Transverse colon (tissue), 4 donors: ENCODE measurements around the gene SPDL1. TPM values are rescaled to one million over a fixed set of nuclear protein-coding genes. Genes with fewer than 3 reads are reported as not detected.

Experiments used
- DNase-seq: peaks from one replicate; pipeline ENCODE4 v3.0.0-alpha.2; 2019
- H3K27ac ChIP-seq, 4 donors: fragments of 200-600 bp; sonication (generic); 2 replicates each; pipeline ENCODE4 v1.5.1; 2016 to 2018; ENCODE audit warnings: inconsistent platforms in 4 of 4
- H3K27me3 ChIP-seq: fragments of 200-600 bp; sonication (generic); 2 replicates; pipeline ENCODE4 v1.5.1; 2017; ENCODE audit warnings: inconsistent platforms
- H3K36me3 ChIP-seq, 4 donors: fragments of 200-600 bp; sonication (generic); 2 replicates each; pipeline ENCODE4 v1.5.1; 2017 to 2019; ENCODE audit warnings: inconsistent platforms in 4 of 4
- H3K4me1 ChIP-seq, 4 donors: fragments of 200-600 bp; sonication (generic); 2 replicates each; pipeline ENCODE4 v1.5.1; 2017 to 2020; ENCODE audit warnings: inconsistent platforms in 4 of 4
- H3K4me3 ChIP-seq, 4 donors: fragments of 200-600 bp; sonication (generic); 1 replicate in 1 of 4; 2 replicates in 3 of 4; pipeline versions ENCODE4 v1.5.1 to v1.6.1; 2017 to 2019; ENCODE audit warnings: inconsistent platforms in 4 of 4
- H3K9me3 ChIP-seq, 2 donors: fragments of 200-600 bp; sonication (generic); 2 replicates each; pipeline ENCODE4 v1.5.1; 2017 to 2019; ENCODE audit warnings: inconsistent platforms in 2 of 2
- CTCF ChIP-seq, 5 experiments: fragments of 200-600 bp in 3 of 5; fragments of 450-650 bp in 2 of 5; sonication (generic) in 3 of 5; IDR thresholded peaks; 1 replicate in 2 of 5; 2 replicates in 3 of 5; pipeline ENCODE4 v1.5.1; 2016 to 2017; ENCODE audit warnings: antibody characterized with exemption in 5 of 5, inconsistent platforms in 3 of 5, mild to moderate bottlenecking in 2 of 5, moderate library complexity in 1 of 5
- EP300 ChIP-seq: sonication (generic); formaldehyde crosslinking; IDR thresholded peaks from one replicate; pipeline ENCODE4 v1.6.1; 2017; ENCODE audit warnings: antibody characterized with exemption, low read depth
- POLR2A ChIP-seq: fragments of 450-650 bp; IDR thresholded peaks from one replicate; pipeline ENCODE4 v1.6.1; 2016; ENCODE audit warnings: antibody characterized with exemption, mild to moderate bottlenecking, moderate library complexity
- POLR2AphosphoS5 ChIP-seq, 3 donors: sonication (generic); formaldehyde crosslinking; IDR thresholded peaks; one replicate each; pipeline ENCODE4 v1.6.1; 2016; ENCODE audit warnings: antibody characterized with exemption in 3 of 3
- WGBS, 2 donors: methylation state at CpG; one replicate each; pipeline ENCODE4 v1.1.5; 2018; ENCODE audit warnings: low coverage in 1 of 2; 5-methylcytosine and 5-hydroxymethylcytosine counted together
- in situ Hi-C, 4 donors: fragments of 200-750 bp; cut with MboI; loops; one replicate each; pipeline versions ENCODE4 v1.15.0 to v1.15.1; 2017; ENCODE audit warnings: low sequenced_read_pairs in 3 of 4, low pct_ligation_motif_present in 1 of 4, low pct_unique_long_range_greater_than_20kb in 1 of 4
- intact Hi-C: fragments of 100-400 bp; cut with DNase I; formaldehyde crosslinking; loops from one replicate; pipeline ENCODE4 v1.15.1; 2023; ENCODE audit warnings: low total_unique reads
- total RNA-seq, 4 donors: library from RNA; depleted of rRNA; stranded (reverse); fragments of >200 nt; gene quantifications; one replicate each; pipeline ENCODE4 v1.1.0, GENCODE V29; 2016

The SPDL1 gene
- total RNA-seq, 4 donors from 2014 or later = 1.5 to 23.7 (median 8.8) TPM

- Histone ChIP-seq H3K4me1 (no peaks in the 10 kb centered on the region), H3K36me3 (no peaks in the 10 kb centered on the region), H3K9me3 (no peaks in the 10 kb centered on the region), H3K4me3 (no peak overlapping the region), H3K27me3 (peaks cover 5% of the 10 kb centered on the region), H3K27ac (no peak overlapping the region)
- in situ Hi-C loops = loop anchor here in 1 of 4 donors (10.0 kb wide), 1 partner anchor 563 kb away; no protein-coding TSS in a partner anchor
- 34 to 40% methylated on average over 1 to 3 of the region's 3 CpGs for WGBS, 2 donors
- intact Hi-C loops = loop anchor here (10.0 kb wide), 1 partner anchor 563 kb away; no protein-coding TSS in a partner anchor
- DNase-seq = no peak
- TF ChIP-seq POLR2AphosphoS5 (IDR thresholded peaks at IDR 0.05) (no peak), CTCF (IDR thresholded peaks at IDR 0.05) (no peak)
These were observed 36.1 kb upstream of the SPDL1 start for GRCh38 chr5:169547508-169547907.

- TF ChIP-seq CTCF (IDR thresholded peaks at IDR 0.05) (peak in 3 of 5 experiments; percentile 15 to 20 (median 16)), POLR2A (no peak)
- in situ Hi-C loops (loop anchor here in 1 of 4 donors (10.0 kb wide), 1 partner anchor 564 kb away; no protein-coding TSS in a partner anchor), intact Hi-C loops (loop anchor here (10.0 kb wide), 1 partner anchor 564 kb away; no protein-coding TSS in a partner anchor)
- H3K4me1 ChIP-seq = no peaks in the 10 kb centered on the region
- H3K4me3 ChIP-seq = no peak overlapping the region
- WGBS, 2 donors = 20% methylated on average over 1 of the region's 1 CpG
- no peak for DNase-seq
- no peak overlapping the region for H3K27ac ChIP-seq
- H3K27me3 ChIP-seq = peaks cover 5% of the 10 kb centered on the region
- no peaks in the 10 kb centered on the region for H3K9me3 ChIP-seq
- no peaks in the 10 kb centered on the region for H3K36me3 ChIP-seq
These were observed 35.3 kb upstream of the SPDL1 start for GRCh38 chr5:169548315-169548714.

GRCh38 chr5:169549453-169550100 lies 34.0 kb upstream of the SPDL1 start:
- Histone ChIP-seq H3K4me1 (no peaks in the 10 kb centered on the region), H3K27ac (no peak overlapping the region), H3K27me3 (peaks cover 5% of the 10 kb centered on the region), H3K9me3 (no peaks in the 10 kb centered on the region), H3K4me3 (no peak overlapping the region), H3K36me3 (no peaks in the 10 kb centered on the region)
- intact Hi-C loops = loop anchor here (10.0 kb wide), 1 partner anchor 565 kb away; no protein-coding TSS in a partner anchor
- DNase-seq = no peak
- 37 to 75% methylated on average over 1 of the region's 1 CpG for WGBS, 2 donors
- TF ChIP-seq POLR2A (no peak), POLR2AphosphoS5 (IDR thresholded peaks at IDR 0.05) (no peak), EP300 (no peak), CTCF (IDR thresholded peaks at IDR 0.05) (no peak)
- in situ Hi-C loops = loop anchor here in 3 of 4 donors (10.0 to 25.0 kb wide), 3 partner anchors 562 to 862 kb away; no protein-coding TSS in a partner anchor

- no peak overlapping the region for H3K27ac ChIP-seq
- intact Hi-C loops (no loop called here), in situ Hi-C loops (loop anchor here in 2 of 4 donors (25.0 kb wide), 2 partner anchors 563 to 863 kb away; no protein-coding TSS in a partner anchor)
- TF ChIP-seq POLR2AphosphoS5 (IDR thresholded peaks at IDR 0.05) (no peak), CTCF (IDR thresholded peaks at IDR 0.05) (no peak), EP300 (no peak), POLR2A (no peak)
- no peak overlapping the region for H3K4me3 ChIP-seq
- H3K36me3 ChIP-seq = no peaks in the 10 kb centered on the region
- H3K27me3 ChIP-seq = peaks cover 5% of the 10 kb centered on the region
- WGBS, 2 donors = 0 to 31% methylated on average over 1 to 4 of the region's 4 CpGs
- no peak for DNase-seq
- no peaks in the 10 kb centered on the region for H3K4me1 ChIP-seq
- no peaks in the 10 kb centered on the region for H3K9me3 ChIP-seq
These were observed 33.3 kb upstream of the SPDL1 start for GRCh38 chr5:169550227-169550626.
